ENCODE data around the gene LRRC59. TPM values are rescaled to one million over a fixed set of nuclear protein-coding genes. Genes with fewer than 3 reads are reported as not detected.

Gene LRRC59
- total RNA-seq, 1 donor from 2014 or later = 185 TPM

GRCh38 chr17:50362661-50363060 lies 34.7 kb downstream of the LRRC59 start:
- no peak overlapping the region for H3K9ac ChIP-seq (ENCODE audit: low read length)
- no peak overlapping the region for H3K27ac Mint-ChIP-seq (ENCODE audit: unreplicated experiment)
- no peak overlapping the region for H3K4me3 ChIP-seq (ENCODE audit: insufficient read depth, low read depth, low read length)
- H3K79me2 ChIP-seq (ENCODE audit: insufficient read depth, low read length) = no peaks in the 10 kb centered on the region
- no peak overlapping the region for H3K4me3 Mint-ChIP-seq (ENCODE audit: unreplicated experiment)
- no peak overlapping the region for H3K4me2 ChIP-seq (ENCODE audit: low read length)
- H3K27me3 ChIP-seq (ENCODE audit: insufficient read depth, low read length) = no peaks in the 10 kb centered on the region
- H3K27me3 Mint-ChIP-seq (ENCODE audit: low read depth, unreplicated experiment) = no peaks in the 10 kb centered on the region
- H3K9me3 Mint-ChIP-seq (ENCODE audit: unreplicated experiment) = no peaks in the 10 kb centered on the region
- FAIRE-seq = no peak
- no peaks in the 10 kb centered on the region for H3K9me3 ChIP-seq (ENCODE audit: insufficient read depth, low read depth, low read length)
- peaks cover 31% of the 10 kb centered on the region for H3K4me1 Mint-ChIP-seq (ENCODE audit: low read depth, unreplicated experiment)
- DNase-seq (ENCODE audit: low read depth) = no peak
- H3K4me1 ChIP-seq (ENCODE audit: insufficient read depth, low read length) = peaks cover 9% of the 10 kb centered on the region
- H3K36me3 Mint-ChIP-seq (ENCODE audit: low read depth, unreplicated experiment) = peaks cover 10% of the 10 kb centered on the region
- H3K27ac ChIP-seq (ENCODE audit: low read depth, low read length) = no peak overlapping the region
- peaks cover 31% of the 10 kb centered on the region for H4K20me1 ChIP-seq (ENCODE audit: insufficient read depth, low read length)
- TF ChIP-seq, protein P1, sequence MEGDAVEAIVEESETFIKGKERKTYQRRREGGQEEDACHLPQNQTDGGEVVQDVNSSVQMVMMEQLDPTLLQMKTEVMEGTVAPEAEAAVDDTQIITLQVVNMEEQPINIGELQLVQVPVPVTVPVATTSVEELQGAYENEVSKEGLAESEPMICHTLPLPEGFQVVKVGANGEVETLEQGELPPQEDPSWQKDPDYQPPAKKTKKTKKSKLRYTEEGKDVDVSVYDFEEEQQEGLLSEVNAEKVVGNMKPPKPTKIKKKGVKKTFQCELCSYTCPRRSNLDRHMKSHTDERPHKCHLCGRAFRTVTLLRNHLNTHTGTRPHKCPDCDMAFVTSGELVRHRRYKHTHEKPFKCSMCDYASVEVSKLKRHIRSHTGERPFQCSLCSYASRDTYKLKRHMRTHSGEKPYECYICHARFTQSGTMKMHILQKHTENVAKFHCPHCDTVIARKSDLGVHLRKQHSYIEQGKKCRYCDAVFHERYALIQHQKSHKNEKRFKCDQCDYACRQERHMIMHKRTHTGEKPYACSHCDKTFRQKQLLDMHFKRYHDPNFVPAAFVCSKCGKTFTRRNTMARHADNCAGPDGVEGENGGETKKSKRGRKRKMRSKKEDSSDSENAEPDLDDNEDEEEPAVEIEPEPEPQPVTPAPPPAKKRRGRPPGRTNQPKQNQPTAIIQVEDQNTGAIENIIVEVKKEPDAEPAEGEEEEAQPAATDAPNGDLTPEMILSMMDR (IDR thresholded peaks at IDR 0.05; ENCODE audit: insufficient read depth, low read depth, low read length) = no peak
- TF ChIP-seq EZH2 (IDR thresholded peaks at IDR 0.05; ENCODE audit: insufficient read depth, low read length) = no peak
- H2AFZ ChIP-seq (ENCODE audit: low read depth, low read length) = no peak overlapping the region
- H3K36me3 ChIP-seq (ENCODE audit: insufficient read depth, low read length) = peaks cover 13% of the 10 kb centered on the region

DNA sequence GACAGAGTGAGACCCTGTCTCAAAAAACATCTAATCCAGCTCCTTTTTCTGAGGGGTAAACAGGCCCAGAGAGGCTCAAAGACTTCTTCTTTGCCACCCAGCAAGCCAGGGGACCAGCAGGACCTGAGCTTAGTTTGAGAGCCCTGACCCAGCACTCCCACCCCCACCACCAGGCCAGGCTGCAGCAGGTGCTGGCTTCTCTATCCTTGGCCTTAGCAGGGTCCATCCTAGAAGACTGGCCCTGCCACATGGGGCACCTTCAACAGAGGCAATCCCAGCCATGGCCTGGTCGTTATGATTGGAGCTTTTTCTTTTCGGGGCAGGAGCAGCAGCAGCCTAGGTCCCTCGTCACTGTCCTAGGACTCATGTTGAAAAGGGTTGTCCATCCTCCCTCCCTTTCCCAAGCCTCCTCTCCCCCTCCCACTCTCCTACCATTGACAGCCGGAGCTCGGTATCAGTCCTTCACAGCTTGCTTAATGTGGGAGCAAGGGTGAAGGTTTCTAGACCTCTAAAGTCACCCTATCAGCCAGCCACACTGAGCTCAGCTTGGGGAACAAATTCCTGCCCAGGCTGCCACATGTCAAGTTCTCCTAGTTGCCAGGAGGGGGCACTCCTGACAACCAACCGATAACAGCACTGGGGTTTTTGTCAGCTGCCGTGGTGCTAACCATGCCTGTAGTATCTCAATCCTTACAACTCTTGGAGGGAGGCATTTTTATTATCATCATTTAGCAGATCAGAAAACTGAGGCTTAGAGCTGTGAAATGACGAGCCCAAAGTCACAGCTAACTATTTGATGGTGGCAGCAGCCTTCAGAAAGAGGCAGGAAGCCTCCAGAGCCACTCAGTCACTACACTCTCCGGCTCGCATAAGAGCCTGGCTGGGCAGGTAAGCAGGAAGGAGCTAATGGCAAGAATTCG lies 35.5 kb downstream of the LRRC59 start:
- TF ChIP-seq, protein P1 (IDR thresholded peaks at IDR 0.05; ENCODE audit: insufficient read depth, low read depth, low read length) = peak; percentile 68
- no peak for TF ChIP-seq EZH2 (IDR thresholded peaks at IDR 0.05; ENCODE audit: insufficient read depth, low read length)
- FAIRE-seq (no peak), DNase-seq (ENCODE audit: low read depth) (peak; percentile 36)
- H3K9me3 Mint-ChIP-seq (ENCODE audit: unreplicated experiment) = no peaks in the 10 kb centered on the region
- Histone ChIP-seq H3K9ac (ENCODE audit: low read length) (no peak overlapping the region), H3K4me3 (ENCODE audit: insufficient read depth, low read depth, low read length) (no peak overlapping the region), H3K27me3 (ENCODE audit: insufficient read depth, low read length) (no peaks in the 10 kb centered on the region), H3K9me3 (ENCODE audit: insufficient read depth, low read depth, low read length) (no peaks in the 10 kb centered on the region), H3K79me2 (ENCODE audit: insufficient read depth, low read length) (no peaks in the 10 kb centered on the region), H2AFZ (ENCODE audit: low read depth, low read length) (no peak overlapping the region), H3K4me2 (ENCODE audit: low read length) (no peak overlapping the region), H3K36me3 (ENCODE audit: insufficient read depth, low read length) (peaks cover 17% of the 10 kb centered on the region), H4K20me1 (ENCODE audit: insufficient read depth, low read length) (peaks cover 31% of the 10 kb centered on the region), H3K4me1 (ENCODE audit: insufficient read depth, low read length) (peaks cover 9% of the 10 kb centered on the region), H3K27ac (ENCODE audit: low read depth, low read length) (no peak overlapping the region)
- peak overlapping the region; percentile 23 for H3K27ac Mint-ChIP-seq (ENCODE audit: unreplicated experiment)
- H3K36me3 Mint-ChIP-seq (ENCODE audit: low read depth, unreplicated experiment) = peaks cover 9% of the 10 kb centered on the region
- H3K4me1 Mint-ChIP-seq (ENCODE audit: low read depth, unreplicated experiment) = peaks cover 31% of the 10 kb centered on the region
- H3K27me3 Mint-ChIP-seq (ENCODE audit: low read depth, unreplicated experiment) = no peaks in the 10 kb centered on the region
- no peak overlapping the region for H3K4me3 Mint-ChIP-seq (ENCODE audit: unreplicated experiment)
